Epithelial cell of proximal tubule (primary cell): ENCODE measurements around the gene APOM. TPM values are rescaled to one million over a fixed set of nuclear protein-coding genes. Genes with fewer than 3 reads are reported as not detected.

Experiments
- DNase-seq: peaks from one replicate; pipeline ENCODE4 v3.0.0-alpha.2; 2011; ENCODE audit warnings: low read depth
- H3K4me3 ChIP-seq: 2 replicates; pipeline ENCODE4 v1.5.1; 2011; ENCODE audit warnings: low read depth, mild to moderate bottlenecking, low read length
- CTCF ChIP-seq: conservative IDR thresholded peaks from 2 replicates; pipeline ENCODE4 v1.5.1; 2012; ENCODE audit warnings: low read depth, mild to moderate bottlenecking, low read length
- total RNA-seq: library from RNA; depleted of rRNA; stranded (reverse); fragments of >200 nt; gene quantifications from 2 replicates; pipeline ENCODE4 v1.2.3, GENCODE V29; 2015

APOM gene
- total RNA-seq, 1 donor from 2014 or later, result 0.81 TPM

DNA sequence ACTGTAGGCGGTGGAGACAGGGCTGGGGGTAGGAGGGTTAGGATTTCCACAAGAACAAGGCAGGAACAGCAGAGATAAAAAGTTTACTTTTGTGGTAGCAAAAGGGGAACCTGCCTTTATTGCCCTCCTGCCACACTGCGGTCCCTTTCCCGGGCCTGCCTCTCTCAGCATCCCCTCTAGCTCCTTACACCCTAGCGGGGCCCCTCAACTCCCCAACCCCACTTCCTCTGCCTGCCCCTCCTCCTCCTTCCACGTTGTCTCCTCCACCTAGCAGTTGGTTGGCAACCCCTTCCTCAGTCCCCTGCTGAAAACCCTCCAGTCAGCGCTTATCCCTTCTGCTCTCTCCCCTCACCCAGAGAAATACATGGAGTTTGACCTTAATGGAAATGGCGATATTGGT lies 39.9 kb upstream of the APOM start:
- no peak for TF ChIP-seq CTCF
- DNase-seq, result no peak
- H3K4me3 ChIP-seq, result no peak overlapping the region

DNA sequence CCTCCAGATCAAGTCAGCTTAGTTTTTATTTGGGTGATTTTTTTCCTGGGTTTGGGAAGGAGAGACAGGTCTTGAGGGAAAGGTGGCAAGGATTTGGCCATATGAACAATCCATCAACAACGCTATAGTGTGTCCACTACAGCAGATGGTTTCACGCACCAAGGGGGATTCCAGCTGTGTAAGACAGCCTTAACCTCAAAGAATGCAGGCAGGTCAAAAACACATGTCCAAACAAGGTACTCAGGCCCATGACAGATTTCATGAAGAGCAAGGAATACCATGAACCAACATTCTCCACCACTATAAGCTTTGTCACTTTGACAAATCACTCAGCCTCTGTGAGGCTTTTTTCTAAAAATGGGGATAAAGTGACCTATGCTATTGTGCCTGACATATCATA lies 38.7 kb upstream of the APOM start:
- DNase-seq, result no peak
- TF ChIP-seq CTCF, result no peak
- no peak overlapping the region for H3K4me3 ChIP-seq

GRCh38 chr6:31619805-31620585 lies 35.7 kb upstream of the APOM start:
- DNase-seq, result peak; percentile 90
- H3K4me3 ChIP-seq, result peak overlapping the region; percentile 94
- no peak for TF ChIP-seq CTCF

- peak within 1 kb of the TSS; percentile 94 for H3K4me3 ChIP-seq
- no peak for TF ChIP-seq CTCF
- no peak for DNase-seq
Measured at GRCh38 chr6:31620586-31621319, 34.9 kb upstream of the APOM start, which contains the start of gene PRRC2A. Gene PRRC2A (plus strand): TSS chr6:31620715. CDS start chr6:31622790, 2,075 bp downstream.

DNA sequence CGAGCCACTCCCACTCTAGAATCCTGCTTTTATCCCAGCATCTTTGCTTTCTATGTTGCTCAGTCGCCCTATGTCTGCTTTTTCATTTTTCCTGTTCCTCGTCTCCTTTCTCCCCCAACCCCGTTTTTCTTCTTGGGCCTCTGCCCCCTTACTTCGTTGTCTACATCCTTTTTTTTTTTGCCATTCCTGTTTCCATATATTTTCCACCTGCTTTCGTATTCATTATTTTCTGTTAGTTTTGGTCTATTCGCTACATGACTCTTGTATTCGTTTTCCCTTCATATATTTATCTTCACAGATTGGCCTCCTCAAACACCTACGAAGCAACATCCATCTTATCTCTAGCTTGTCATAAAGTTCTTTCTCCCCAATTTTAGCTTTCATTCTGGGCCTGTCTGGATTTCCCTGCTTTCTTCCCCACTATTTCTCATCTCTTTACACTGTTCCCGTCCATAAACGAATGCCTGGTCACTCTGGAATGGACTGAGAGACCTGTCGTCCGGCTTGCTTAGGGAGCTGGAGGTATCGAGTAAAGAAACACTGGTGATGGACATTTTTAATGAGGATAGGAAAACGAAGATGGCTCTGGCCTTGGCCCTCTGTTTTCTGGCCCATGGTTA lies 34.3 kb upstream of the APOM start:
- peak overlapping the region; percentile 94 for H3K4me3 ChIP-seq
- no peak for TF ChIP-seq CTCF
- no peak for DNase-seq

GRCh38 chr6:31621991-31622390 lies 33.7 kb upstream of the APOM start:
- no peak for TF ChIP-seq CTCF
- no peak for DNase-seq
- H3K4me3 ChIP-seq, result peak overlapping the region; percentile 94
